H9 (cell line): ENCODE results near the gene CNN3. TPM values are rescaled to one million over a fixed set of nuclear protein-coding genes. Genes with fewer than 3 reads are reported as not detected.

ENCODE experiments used
- DNase-seq: peaks from one replicate; pipeline ENCODE4 v3.0.0-alpha.2; 2017
- H2AFZ ChIP-seq: one replicate; pipeline ENCODE4 v1.6.1; 2013; ENCODE audit warnings: mild to moderate bottlenecking, low read length, control low read depth, moderate library complexity
- H2AK5ac ChIP-seq: 2 replicates; pipeline ENCODE4 v1.6.1; 2013; ENCODE audit warnings: low read length, control low read depth, mixed read lengths; ENCODE audit not compliant: insufficient read length
- H2BK120ac ChIP-seq: one replicate; pipeline ENCODE4 v1.6.1; 2013; ENCODE audit warnings: low read depth, mild to moderate bottlenecking, low read length, control low read depth, inconsistent platforms; ENCODE audit not compliant: poor library complexity, severe bottlenecking
- H2BK12ac ChIP-seq: 2 replicates; pipeline ENCODE4 v1.6.1; 2013; ENCODE audit warnings: low read length, control low read depth, mixed read lengths, low read depth; ENCODE audit not compliant: insufficient read length
- H2BK15ac ChIP-seq: 2 replicates; pipeline ENCODE4 v1.6.1; 2013; ENCODE audit warnings: low read depth, low read length, control low read depth
- H2BK20ac ChIP-seq: one replicate; pipeline ENCODE4 v1.6.1; 2013; ENCODE audit warnings: low read depth, mild to moderate bottlenecking, low read length, control low read depth, inconsistent platforms; ENCODE audit not compliant: poor library complexity, severe bottlenecking
- H2BK5ac ChIP-seq: 2 replicates; pipeline ENCODE4 v1.6.1; 2013; ENCODE audit warnings: low read length, control low read depth, mixed read lengths; ENCODE audit not compliant: insufficient read length
- H3K14ac ChIP-seq: 2 replicates; pipeline ENCODE4 v1.6.1; 2013; ENCODE audit warnings: low read length, control low read depth; ENCODE audit not compliant: insufficient read depth
- H3K18ac ChIP-seq: 2 replicates; pipeline ENCODE4 v1.6.1; 2013; ENCODE audit warnings: low read depth, mild to moderate bottlenecking, mixed read lengths, low read length, control low read depth; ENCODE audit not compliant: insufficient read length
- H3K23ac ChIP-seq: 2 replicates; pipeline ENCODE4 v1.6.1; 2013; ENCODE audit warnings: low read length, control low read depth, mixed read lengths, low read depth; ENCODE audit not compliant: insufficient read length
- H3K23me2 ChIP-seq: 2 replicates; pipeline ENCODE4 v1.6.1; 2013; ENCODE audit warnings: low read depth, mild to moderate bottlenecking, mixed read lengths, low read length, control low read depth; ENCODE audit not compliant: insufficient read length, poor library complexity, severe bottlenecking
- H3K27ac ChIP-seq: 2 replicates; pipeline ENCODE4 v1.5.1; 2013; ENCODE audit warnings: low read length, control low read depth, mixed read lengths, low read depth; ENCODE audit not compliant: insufficient read length
- H3K27me3 ChIP-seq: 2 replicates; pipeline ENCODE4 v1.6.1; 2013; ENCODE audit warnings: low read length, control low read depth, inconsistent platforms; ENCODE audit not compliant: insufficient read depth
- H3K4ac ChIP-seq: 2 replicates; pipeline ENCODE4 v1.6.1; 2013; ENCODE audit warnings: low read depth, mild to moderate bottlenecking, control low read depth, inconsistent platforms, low read length, moderate library complexity
- H3K4me1 ChIP-seq: 2 replicates; pipeline ENCODE4 v1.6.1; 2013; ENCODE audit warnings: low read length, control low read depth, inconsistent platforms; ENCODE audit not compliant: insufficient read depth
- H3K4me2 ChIP-seq: 2 replicates; pipeline ENCODE4 v1.6.1; 2013; ENCODE audit warnings: low read length, control low read depth, mixed read lengths; ENCODE audit not compliant: insufficient read length, insufficient read depth
- H3K56ac ChIP-seq: 2 replicates; pipeline ENCODE4 v1.6.1; 2013; ENCODE audit warnings: low read depth, mild to moderate bottlenecking, mixed read lengths, low read length, control low read depth; ENCODE audit not compliant: insufficient read length
- H3K79me1 ChIP-seq: 2 replicates; pipeline ENCODE4 v1.6.1; 2013; ENCODE audit warnings: low read depth, mild to moderate bottlenecking, moderate library complexity, low read length, control low read depth, inconsistent platforms; ENCODE audit not compliant: insufficient read depth, poor library complexity, severe bottlenecking
- H3K79me2 ChIP-seq: 2 replicates; pipeline ENCODE4 v1.6.1; 2013; ENCODE audit warnings: low read length, control low read depth, inconsistent platforms; ENCODE audit not compliant: insufficient read depth
- H3K9ac ChIP-seq: 2 replicates; pipeline ENCODE4 v1.6.1; 2013; ENCODE audit warnings: low read length, control low read depth, mixed read lengths; ENCODE audit not compliant: insufficient read length; ENCODE audit errors: extremely low read depth
- H3K9me3 ChIP-seq: one replicate; pipeline ENCODE4 v1.6.1; 2013; ENCODE audit warnings: low read depth, low read length, inconsistent platforms; ENCODE audit not compliant: control insufficient read depth
- H3T11ph ChIP-seq: one replicate; pipeline ENCODE4 v1.6.1; 2013; ENCODE audit warnings: mild to moderate bottlenecking, low read length, control low read depth, inconsistent platforms
- H4K20me1 ChIP-seq: one replicate; pipeline ENCODE4 v1.6.1; 2013; ENCODE audit not compliant: control insufficient read depth, insufficient read length, insufficient read depth
- H4K5ac ChIP-seq: 2 replicates; pipeline ENCODE4 v1.6.1; 2013; ENCODE audit warnings: low read depth, mild to moderate bottlenecking, mixed read lengths, low read length, control low read depth; ENCODE audit not compliant: insufficient read length
- H4K8ac ChIP-seq: replicated peaks from 2 replicates; pipeline ENCODE4 v1.6.1; 2013; ENCODE audit warnings: low read length, control low read depth, mixed read lengths, low read depth; ENCODE audit not compliant: insufficient read length
- H4K91ac ChIP-seq: 2 replicates; pipeline ENCODE4 v1.6.1; 2013; ENCODE audit warnings: low read depth, mild to moderate bottlenecking, moderate library complexity, mixed read lengths, low read length, control low read depth; ENCODE audit not compliant: insufficient read length
- H3K27ac Mint-ChIP-seq, 3 experiments: 2 replicates in 2 of 3; 3 replicates in 1 of 3; pipeline ENCODE4 v1.8.0; 2020 to 2021; ENCODE audit warnings: mixed read lengths in 3 of 3, mild to moderate bottlenecking in 1 of 3, moderate library complexity in 1 of 3
- H3K27me3 Mint-ChIP-seq: 2 replicates; pipeline ENCODE4 v1.8.0; 2021; ENCODE audit warnings: low read depth, mild to moderate bottlenecking, moderate library complexity, mixed read lengths
- H3K36me3 Mint-ChIP-seq, 3 experiments: 2 replicates in 2 of 3; 3 replicates in 1 of 3; pipeline ENCODE4 v1.8.0; 2020 to 2021; ENCODE audit warnings: low read depth in 3 of 3, mixed read lengths in 3 of 3; ENCODE audit not compliant: insufficient read depth in 1 of 3
- H3K4me1 Mint-ChIP-seq, 2 experiments: 2 replicates each; pipeline ENCODE4 v1.8.0; 2020; ENCODE audit warnings: mixed read lengths in 2 of 2
- H3K4me3 Mint-ChIP-seq, 2 experiments: 2 replicates in 1 of 2; 3 replicates in 1 of 2; pipeline ENCODE4 v1.8.0; 2020 to 2021; ENCODE audit warnings: mild to moderate bottlenecking in 2 of 2, mixed read lengths in 2 of 2, moderate library complexity in 1 of 2
- H3K9me3 Mint-ChIP-seq, 2 experiments: 2 replicates in 1 of 2; 3 replicates in 1 of 2; pipeline ENCODE4 v1.8.0; 2020; ENCODE audit warnings: mild to moderate bottlenecking in 2 of 2, mixed read lengths in 2 of 2, moderate library complexity in 1 of 2
- CTCF ChIP-seq: fragments of 200-600 bp; sonication (generic); conservative IDR thresholded peaks from 3 replicates; pipeline ENCODE4 v1.8.0; 2021; ENCODE audit warnings: antibody characterized with exemption, mild to moderate bottlenecking
- WGBS: extraction: QIAGEN DNeasy Blood & Tissue Kit; methylation state at CpG from one replicate; pipeline ENCODE4 v1.1.7; 2013; ENCODE audit warnings: missing lambda C conversion rate, low lambda C conversion rate, mixed read lengths; ENCODE audit not compliant: insufficient read length; ENCODE audit errors: extremely low coverage; 5-methylcytosine and 5-hydroxymethylcytosine counted together
- total RNA-seq: library from RNA; stranded (reverse); gene quantifications from 2 replicates; pipeline ENCODE4 v1.2.1, GENCODE V29; 2021

The CNN3 gene
- total RNA-seq, 1 experiment from 2014 or later = 279 TPM

- Mint-ChIP-seq H3K4me3 (peak overlapping the region; percentile 85 to 94), H3K4me1 (peaks cover 47 to 52% of the 10 kb centered on the region in 2 experiments), H3K36me3 (peaks cover 17 to 21% (median 19%) of the 10 kb centered on the region in 3 experiments), H3K27me3 (no peaks in the 10 kb centered on the region), H3K27ac (peak overlapping the region; percentile 98 to 100 (median 100)), H3K9me3 (peaks cover 0 to 2% of the 10 kb centered on the region in 2 experiments; a peak in 1 of 5 replicates)
- Histone ChIP-seq H3K23ac (no peak overlapping the region), H3K9me3 (no peaks in the 10 kb centered on the region), H4K5ac (no peak overlapping the region), H3T11ph (no peak overlapping the region), H4K8ac (no peak overlapping the region), H2AFZ (no peak overlapping the region), H3K4me2 (peak overlapping the region; percentile 76), H2BK12ac (peak overlapping the region; percentile 69), H3K56ac (no peak overlapping the region), H3K27ac (peak overlapping the region; percentile 92), H4K91ac (no peak overlapping the region), H2BK15ac (0 out of 2 replicates have a peak overlapping the region, but pooled peaks have one; percentile 9), H3K4me1 (peaks cover 19% of the 10 kb centered on the region; the same call in 1 of the 2 replicates), H2AK5ac (no peak overlapping the region), H3K79me2 (peaks cover 17% of the 10 kb centered on the region), H2BK5ac (no peak overlapping the region), H3K79me1 (peaks cover 5% of the 10 kb centered on the region), H2BK20ac (no peak overlapping the region), H3K18ac (peak overlapping the region; percentile 97), H3K23me2 (peaks cover 18% of the 10 kb centered on the region), H3K14ac (peak overlapping the region; percentile 96; the same call in 1 of the 2 replicates), H4K20me1 (no peaks in the 10 kb centered on the region), H3K9ac (peak overlapping the region; percentile 83), H2BK120ac (peak overlapping the region; percentile 92), H3K27me3 (no peaks in the 10 kb centered on the region), H3K4ac (no peak overlapping the region; the same call in 1 of the 2 replicates)
- no peak for DNase-seq
- no CpG with 5 or more reads among the region's 7 CpGs for WGBS
- TF ChIP-seq CTCF = no peak
Measured at GRCh38 chr1:94928293-94928939, 1.5 kb upstream of the CNN3 start.
